Pancreas (tissue), 10 donors: ENCODE results near the gene MEIKIN. TPM values are rescaled to one million over a fixed set of nuclear protein-coding genes. Genes with fewer than 3 reads are reported as not detected.

Experiments
- ATAC-seq, 4 donors: fragments of 200-7000 bp; cut with Tn5 transposase; one replicate each; pipeline versions ENCODE4 v1.8.0 to v1.9.1; 2020; ENCODE audit warnings: mild to moderate bottlenecking in 4 of 4, moderate library complexity in 4 of 4
- DNase-seq, 6 donors: peaks; one replicate each; pipeline ENCODE4 v3.0.0-alpha.2; 2020
- FAIRE-seq: peaks from 2 replicates; lab custom pipeline; 2012; peaks lifted over from hg19 to GRCh38; lab: Jason Lieb, UNC
- H3K27ac ChIP-seq, 4 donors: fragments of 200-600 bp; sonication (generic); 1 replicate in 3 of 4; 2 replicates in 1 of 4; pipeline versions ENCODE4 v1.5.0 to v1.8.0; 2020
- H3K27me3 ChIP-seq, 4 donors: fragments of 200-600 bp; one replicate each; pipeline ENCODE4 v1.8.0; 2021
- H3K36me3 ChIP-seq, 3 donors: fragments of 200-600 bp; sonication (generic) in 1 of 3; one replicate each; pipeline versions ENCODE4 v1.5.0 to v1.8.0; 2020 to 2021
- H3K4me1 ChIP-seq, 3 donors: fragments of 200-600 bp; one replicate each; pipeline ENCODE4 v1.8.0; 2021
- H3K4me3 ChIP-seq, 4 donors: fragments of 200-600 bp; sonication (generic) in 2 of 4; one replicate each; pipeline versions ENCODE4 v1.5.0 to v1.8.0; 2020 to 2021
- H3K9me3 ChIP-seq, 4 donors: fragments of 200-600 bp; one replicate each; pipeline ENCODE4 v1.8.0; 2021
- CTCF ChIP-seq, 4 donors: fragments of 200-600 bp; sonication (generic) in 3 of 4; IDR thresholded peaks; one replicate each; pipeline versions ENCODE4 v1.5.0 to v1.8.0; 2021; ENCODE audit warnings: antibody characterized with exemption in 4 of 4
- WGBS, 2 donors: extraction: QIAGEN DNeasy Blood & Tissue Kit; methylation state at CpG; one replicate each; pipeline ENCODE4 v1.1.7; 2013; 5-methylcytosine and 5-hydroxymethylcytosine counted together
- intact Hi-C, 3 donors: fragments of 100-400 bp; cut with DNase I; formaldehyde crosslinking; loops; one replicate each; pipeline versions ENCODE4 v1.11.1 to v1.14.2; 2022
- polyA plus RNA-seq, 2 donors: library from polyadenylated mRNA; stranded (reverse); fragments of 200-250 nt; gene quantifications; one replicate each; pipeline ENCODE4 v1.2.3, GENCODE V29; 2013
- total RNA-seq, 6 donors: library from RNA; stranded (reverse); fragmentation: NEBNext Ultra II Directional in 4 of 6; extraction: Animal tissue kit (Norgen Biotek cat#: 25700) in 4 of 6; gene quantifications; one replicate each; pipeline versions ENCODE4 v1.2.1 to v1.2.4, GENCODE V29; 2021 to 2023
- donor health status: healthy with polysubstance abuse.
- donor health status: DM: no; HTN: no; CAD: no; lungs with moderate emphysema.
- donor health status: DM: no; HTN: no; CAD: no.
- donor health status: control.
- donor health status: control.
- donor health status: Bipolar disorder and iron deficiency.
- donor health status: DM: yes; HTN: yes; CAD: no.
- donor health status: DM: no; HTN: no; CAD: no.
- donor health status: DM: no; HTN: no; CAD: no.
- donor health status: DM: yes; HTN: yes; CAD: no.

Gene MEIKIN
- total and polyA plus RNA-seq, 8 donors: 1.2 TPM; not detected in 7

GRCh38 chr5:131757830-131758519, 187.5 kb downstream of the MEIKIN start:
- Histone ChIP-seq H3K27me3 (no peaks in the 10 kb centered on the region), H3K4me1 (peaks cover 0 to 16% (median 6%) of the 10 kb centered on the region in 3 donors), H3K36me3 (no peaks in the 10 kb centered on the region), H3K9me3 (no peaks in the 10 kb centered on the region), H3K4me3 (no peak overlapping the region), H3K27ac (no peak overlapping the region)
- intact Hi-C loops: no loop called here
- no peak for FAIRE-seq
- no peak for DNase-seq
- WGBS, 2 donors: 92 to 94% methylated on average over 1 of the region's 1 CpG
- ATAC-seq: no peak
- TF ChIP-seq CTCF (IDR thresholded peaks at IDR 0.05): no peak

Other genes starting within 250 kb of the MEIKIN start
- 10 to 100 TPM; 11.1 to 20.9 (median 13.2) TPM for gene FNIP1, start 148.6 kb downstream of the MEIKIN start, total RNA-seq
- gene FNIP1, start 148.6 kb downstream of the MEIKIN start, polyA plus RNA-seq: 1 to 10 TPM; 2.7 to 4.4 TPM
- 1 to 10 TPM in 4 of 6 donors, under 1 TPM in 2; 0.83 to 3.3 (median 1.1) TPM for gene ACSL6, start 66.0 kb upstream of the MEIKIN start, total RNA-seq
- gene ACSL6, start 66.0 kb upstream of the MEIKIN start, polyA plus RNA-seq: 1 to 10 TPM in 1 of 2 donors, under 1 TPM in 1; 0.99 to 2.0 TPM
- gene IL3, start 115.0 kb upstream of the MEIKIN start, total RNA-seq: not detected
- gene IL3, start 115.0 kb upstream of the MEIKIN start, polyA plus RNA-seq: not detected
- under 1 TPM in 1 of 6 donors, not detected in 5; 0.19 TPM for gene CSF2, start 128.1 kb upstream of the MEIKIN start, total RNA-seq
- not detected for gene CSF2, start 128.1 kb upstream of the MEIKIN start, polyA plus RNA-seq